ENCODE data around the gene ATP2B3. TPM values are rescaled to one million over a fixed set of nuclear protein-coding genes. Genes with fewer than 3 reads are reported as not detected.

ATP2B3 gene
- polyA plus RNA-seq, 10 donors = 0.15 to 0.76 (median 0.59) TPM

- DNase-seq = peak; percentile 60 to 87 (median 83)
Measured at GRCh38 chrX:153507484-153508178, 9.8 kb upstream of the ATP2B3 start.

DNA sequence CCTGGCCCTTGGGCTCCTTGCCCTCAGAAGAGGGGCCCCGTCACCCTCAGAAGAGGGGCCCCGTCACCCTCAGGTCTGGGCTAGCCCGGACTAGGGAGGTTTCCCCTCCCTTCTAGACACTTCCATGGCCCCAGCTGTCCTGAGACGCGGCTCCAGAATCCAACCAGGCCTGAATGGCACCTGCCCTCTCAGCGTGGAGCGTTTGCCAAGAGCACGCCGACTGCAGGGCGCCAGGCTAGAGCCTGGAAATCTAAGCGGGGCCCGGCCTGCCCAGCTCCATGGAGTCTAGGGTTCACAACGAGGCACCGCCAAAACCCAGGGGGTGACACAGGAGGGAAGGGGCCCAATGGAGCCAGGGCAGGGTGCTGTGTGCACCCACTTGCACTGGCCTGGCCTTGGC is 7.8 kb upstream of the ATP2B3 start:
- DNase-seq = no peak

DNA sequence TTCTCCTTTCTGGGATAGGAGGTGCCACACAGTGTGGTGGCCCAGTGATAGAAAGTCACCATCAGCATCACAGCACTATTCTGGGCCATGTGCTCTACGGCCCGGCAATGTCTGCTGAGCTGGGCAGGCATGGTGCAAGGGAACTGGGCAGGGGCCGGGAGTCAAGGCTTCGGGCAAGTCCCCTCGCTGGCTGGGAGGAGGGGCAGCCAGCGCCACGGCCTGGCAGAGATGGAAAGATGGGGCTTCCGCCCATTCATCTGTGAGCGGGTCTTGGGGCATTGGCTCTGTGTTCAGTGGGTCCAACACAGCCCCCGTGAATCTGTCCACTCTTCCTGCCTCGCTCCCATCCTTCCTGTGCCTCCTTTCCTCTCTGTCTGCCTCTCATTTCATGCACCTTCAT is 7.1 kb upstream of the ATP2B3 start:
- no peak for DNase-seq

GRCh38 chrX:153511784-153512500 is 5.5 kb upstream of the ATP2B3 start:
- no peak for DNase-seq

GRCh38 chrX:153512501-153512893 is 4.9 kb upstream of the ATP2B3 start:
- DNase-seq = no peak

DNA sequence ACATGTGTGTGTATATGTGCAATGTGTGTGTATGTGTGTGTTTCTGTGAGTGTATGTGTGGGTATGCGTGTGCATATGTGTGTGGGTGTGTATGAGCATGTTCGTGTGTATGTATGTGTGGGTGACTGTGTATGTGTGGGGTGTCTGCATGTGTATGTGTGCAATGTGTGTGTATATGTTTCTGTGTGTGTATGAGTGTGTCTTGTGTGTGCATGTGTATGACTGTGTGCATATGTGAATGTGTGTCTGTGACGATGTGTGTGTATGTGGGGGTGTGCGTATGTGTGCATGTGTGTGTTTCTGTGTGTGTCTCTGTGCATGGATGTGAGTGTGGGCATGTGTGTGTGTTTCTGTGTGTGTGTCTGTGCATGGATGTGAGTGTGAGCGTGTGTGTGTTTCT is 4.2 kb upstream of the ATP2B3 start:
- DNase-seq = no peak

DNA sequence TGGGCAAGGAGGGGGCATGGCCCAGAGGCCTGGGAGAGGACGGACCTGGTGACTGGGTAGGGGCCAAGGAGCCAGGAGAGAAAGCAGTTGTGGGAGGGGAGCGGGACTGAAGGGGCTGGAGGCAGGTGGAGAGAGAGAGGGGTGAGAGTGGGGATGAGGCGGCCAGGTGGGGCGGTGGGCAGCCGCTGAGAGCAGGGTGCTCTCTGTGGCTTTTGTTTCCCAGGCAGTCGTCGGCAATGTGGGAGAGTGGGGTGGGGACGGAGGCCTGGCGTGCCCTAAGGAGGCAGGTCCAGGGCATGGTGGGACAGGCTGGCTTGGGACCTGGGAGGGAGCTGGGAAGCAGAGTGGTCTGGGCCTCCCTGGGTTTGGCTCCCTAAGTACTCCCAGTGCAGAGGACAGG is 3.2 kb upstream of the ATP2B3 start:
- no peak for DNase-seq

DNA sequence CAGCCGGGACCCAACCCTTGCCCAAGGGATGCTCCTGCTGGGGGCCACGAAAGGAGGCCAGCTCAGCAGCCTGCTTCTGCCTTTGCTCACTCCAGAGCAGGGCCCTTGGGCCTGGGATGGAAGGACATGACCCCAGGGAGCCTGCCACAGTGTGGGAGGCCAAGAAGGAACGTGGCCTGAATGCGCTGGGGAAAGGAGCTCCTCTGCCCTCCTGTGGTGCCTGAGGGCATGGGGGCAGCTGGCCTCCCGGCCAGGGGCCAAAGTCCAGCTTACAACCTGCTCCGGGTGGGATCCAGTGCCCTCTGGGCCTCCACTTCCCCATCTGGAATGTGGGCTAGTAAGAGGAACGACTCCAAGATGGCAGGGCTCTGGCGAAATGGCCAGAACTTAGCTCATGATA is 2.0 kb upstream of the ATP2B3 start:
- no peak for DNase-seq

DNA sequence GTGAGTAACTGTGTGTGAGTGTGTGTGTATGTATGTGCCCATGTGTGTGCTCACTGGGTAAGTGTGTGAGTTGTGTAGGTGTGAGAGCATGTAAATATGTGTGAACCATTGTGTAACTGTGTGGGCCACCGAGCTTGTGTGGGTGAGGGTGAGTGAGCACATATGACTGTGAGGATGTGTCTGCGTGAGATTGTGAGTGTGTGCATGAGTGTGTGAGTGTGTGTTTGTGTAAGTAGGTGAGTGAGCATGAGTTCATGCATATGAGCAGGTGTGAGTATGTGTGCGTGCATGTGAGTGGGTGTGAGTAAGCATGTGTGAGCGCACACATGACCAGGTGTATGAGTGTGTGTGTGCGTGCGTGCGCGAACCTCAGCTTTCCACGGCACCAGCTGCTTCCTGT is 1.4 kb upstream of the ATP2B3 start:
- DNase-seq = no peak

DNA sequence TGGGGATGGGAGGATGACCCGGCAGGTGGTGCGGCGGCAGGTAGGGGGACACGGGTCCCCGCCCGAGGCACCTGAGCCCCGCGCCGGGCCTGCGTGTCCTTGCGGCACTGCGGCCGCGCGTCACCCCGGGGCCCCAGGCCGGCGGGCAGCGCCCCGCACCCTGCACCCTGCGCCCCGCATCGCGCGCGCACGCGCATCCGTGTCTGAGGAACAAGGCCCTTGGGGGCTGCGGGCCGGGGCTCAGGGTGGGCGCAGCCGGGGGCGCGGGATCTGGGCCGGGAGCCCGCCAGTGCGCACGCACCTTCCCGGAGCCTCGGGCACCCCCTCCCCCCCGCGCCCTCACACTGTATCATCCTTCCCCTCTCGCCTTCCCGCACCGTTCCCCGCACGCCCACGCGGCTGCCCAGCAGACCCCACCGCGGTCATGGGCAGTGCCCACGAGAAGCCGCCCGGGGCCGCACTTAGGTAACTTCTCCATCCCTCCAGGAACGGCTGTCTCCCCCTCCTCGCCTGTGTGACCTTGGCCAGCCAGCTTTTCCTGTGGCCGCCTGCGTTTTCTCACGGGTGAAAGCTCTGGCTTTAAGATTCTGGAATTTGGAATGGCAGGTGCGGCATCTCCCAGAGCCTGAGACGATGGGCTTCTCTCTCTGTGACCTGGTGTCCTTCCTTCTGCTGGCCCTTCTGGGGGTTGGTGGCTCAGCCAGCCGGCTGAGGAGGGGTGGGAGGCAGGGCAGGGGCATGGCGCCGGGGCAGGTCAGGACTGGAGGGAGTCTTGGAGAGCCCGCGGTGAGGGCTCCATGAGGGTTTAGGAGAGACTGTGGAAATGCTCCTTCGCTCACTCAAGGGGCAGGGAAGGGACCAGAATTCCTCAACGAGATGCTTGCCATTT is 748 bp downstream of the ATP2B3 start:
- DNase-seq = no peak

GRCh38 chrX:153519569-153520286 is 2.3 kb downstream of the ATP2B3 start:
- DNase-seq = no peak

GRCh38 chrX:153520287-153520917 is 3.0 kb downstream of the ATP2B3 start:
- DNase-seq = no peak

GRCh38 chrX:153521034-153521433 is 3.6 kb downstream of the ATP2B3 start:
- peak in 1 of 3 donors; percentile 45 for DNase-seq

DNA sequence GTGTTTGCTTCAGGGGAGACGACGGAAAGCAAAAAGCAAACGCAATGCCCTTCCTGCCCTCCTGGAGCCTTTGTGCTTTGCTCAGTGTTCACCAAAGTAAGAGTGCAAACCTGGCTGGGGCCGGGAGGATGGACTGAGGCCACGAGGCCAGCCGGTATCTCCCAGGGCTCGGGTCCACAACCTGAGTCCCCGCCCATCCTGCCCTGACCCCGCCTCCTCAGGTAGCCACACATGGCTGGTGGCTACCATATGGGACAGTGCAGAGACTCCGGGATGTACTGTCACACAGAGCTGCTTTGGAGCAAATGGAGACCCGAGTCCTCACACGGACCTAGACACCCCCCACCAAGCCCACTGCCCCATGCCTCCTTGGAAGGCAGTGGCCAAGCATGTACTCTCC is 4.8 kb downstream of the ATP2B3 start:
- no peak for DNase-seq

GRCh38 chrX:153523269-153523668 is 5.8 kb downstream of the ATP2B3 start:
- no peak for DNase-seq

DNA sequence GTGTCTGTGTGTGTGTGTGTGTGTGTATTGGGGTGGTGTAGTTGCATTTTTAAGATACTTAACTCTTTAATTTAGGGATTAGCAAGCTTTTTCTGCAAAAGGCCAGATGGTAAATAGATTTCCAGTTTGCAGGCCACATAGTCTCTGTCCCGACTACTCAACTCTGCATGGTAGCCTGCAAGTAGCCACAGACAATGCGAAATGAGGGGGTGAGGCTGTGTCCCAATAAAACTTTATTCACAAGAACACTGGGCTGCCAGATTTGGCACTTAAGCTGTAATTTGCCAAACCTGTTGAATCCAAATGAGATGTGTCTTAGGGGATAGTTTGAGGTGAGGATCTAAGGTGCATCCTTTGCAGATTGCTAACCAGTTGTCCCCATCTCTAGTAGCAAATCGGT is 6.8 kb downstream of the ATP2B3 start:
- DNase-seq = no peak

DNA sequence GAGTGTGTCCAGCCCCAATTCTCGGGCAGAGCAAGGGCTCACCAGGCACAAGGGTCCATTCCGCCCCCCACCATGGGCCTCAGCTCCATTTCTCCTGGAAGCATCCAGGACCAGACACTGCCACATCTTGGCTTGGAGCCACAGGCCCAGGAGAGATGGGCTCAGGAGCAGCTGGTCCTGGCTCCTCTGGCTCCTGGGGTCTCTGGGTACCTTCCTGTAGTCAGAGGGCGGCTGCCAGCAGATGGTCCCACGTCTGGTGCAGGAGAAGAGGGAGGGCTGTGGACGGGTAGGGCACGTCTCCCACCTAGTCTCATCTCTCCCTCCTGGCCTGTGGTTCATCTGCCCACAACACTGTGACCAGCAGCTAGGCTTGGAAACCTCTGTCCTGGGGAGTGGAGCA is 8.0 kb downstream of the ATP2B3 start:
- no peak for DNase-seq

DNA sequence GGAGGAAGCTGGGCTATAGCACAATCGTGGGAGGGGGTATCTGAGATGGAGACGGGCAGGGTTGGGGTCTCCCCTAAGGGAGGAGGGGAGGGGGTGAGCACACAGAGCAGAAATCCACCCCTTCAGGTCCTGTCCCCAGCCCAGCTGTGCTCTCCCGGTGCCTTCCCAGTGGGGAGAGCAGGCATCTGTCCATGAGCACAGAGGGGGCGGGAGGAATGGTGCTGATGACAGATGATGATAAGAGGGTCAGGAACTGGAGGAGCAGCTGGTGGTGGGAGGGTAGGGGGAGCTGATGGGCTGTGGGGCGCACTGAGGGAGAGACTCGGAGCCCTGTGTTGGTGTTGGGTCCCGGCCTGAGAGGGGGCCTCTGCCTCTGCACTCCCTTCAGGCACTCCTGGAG is 8.6 kb downstream of the ATP2B3 start:
- no peak for DNase-seq

DNA sequence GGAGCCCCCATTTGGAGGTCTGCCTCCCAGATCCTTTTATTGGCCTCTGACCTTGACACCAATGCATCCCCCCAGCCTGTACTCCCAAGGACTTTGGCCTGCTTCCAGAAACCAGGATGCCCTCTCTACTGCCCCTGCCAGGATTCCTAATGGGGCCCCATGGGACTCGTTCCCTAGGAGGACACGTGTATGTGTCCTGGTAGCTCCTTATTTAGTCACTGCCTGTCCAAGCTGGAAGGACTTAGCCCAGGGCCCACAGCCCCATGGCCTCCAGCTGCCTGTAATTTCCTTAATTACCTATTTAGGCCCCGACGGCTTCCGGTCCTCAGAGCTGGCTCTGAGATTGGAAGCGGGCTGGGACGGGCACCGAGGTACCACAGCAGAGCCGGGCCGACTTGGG is 9.4 kb downstream of the ATP2B3 start:
- DNase-seq = no peak

- DNase-seq = no peak
Measured at GRCh38 chrX:153527208-153527607, 9.8 kb downstream of the ATP2B3 start.

- no peak for DNase-seq
Measured at GRCh38 chrX:153530411-153531129, 13.1 kb downstream of the ATP2B3 start.

Measured in muscle of back (tissue), 11 donors.